Parathyroid adenoma (tissue), 2 donors: ENCODE measurements around the gene NBAS.
"Not testable (repeated sequence)": the region's sequence is repeated elsewhere in the genome, so short reads cannot be mapped to it uniquely, and the experiment has no call there.

Source experiments
- H2AFZ ChIP-seq: fragments of 300-600 bp; sonication (generic); one replicate; pipeline ENCODE4 v1.7.0; 2017; ENCODE audit warnings: antibody characterized with exemption, mild to moderate bottlenecking
- H3K27ac ChIP-seq: fragments of 300-600 bp; sonication (generic); one replicate; pipeline ENCODE4 v1.7.0; 2017
- H3K27me3 ChIP-seq: fragments of 300-600 bp; sonication (generic); one replicate; pipeline ENCODE4 v1.7.0; 2017; ENCODE audit warnings: low read length; ENCODE audit not compliant: control insufficient read depth, insufficient read depth
- H3K36me3 ChIP-seq: fragments of 300-600 bp; sonication (generic); one replicate; pipeline ENCODE4 v1.7.0; 2017; ENCODE audit warnings: low read length; ENCODE audit not compliant: control insufficient read depth, insufficient read depth
- H3K4me1 ChIP-seq: fragments of 300-600 bp; sonication (generic); one replicate; pipeline ENCODE4 v1.7.0; 2017; ENCODE audit warnings: control low read depth
- H3K4me2 ChIP-seq: fragments of 300-600 bp; sonication (generic); one replicate; pipeline ENCODE4 v1.7.0; 2017; ENCODE audit warnings: low read length
- H3K4me3 ChIP-seq: fragments of 300-600 bp; sonication (generic); one replicate; pipeline ENCODE4 v1.7.0; 2017; ENCODE audit warnings: low read depth, low read length
- H3K79me2 ChIP-seq: fragments of 300-600 bp; sonication (generic); one replicate; pipeline ENCODE4 v1.7.0; 2017; ENCODE audit warnings: control low read depth
- H3K9ac ChIP-seq: fragments of 300-600 bp; sonication (generic); one replicate; pipeline ENCODE4 v1.7.0; 2017; ENCODE audit warnings: mild to moderate bottlenecking
- H3K9me3 ChIP-seq: fragments of 300-600 bp; sonication (generic); one replicate; pipeline ENCODE4 v1.7.0; 2017; ENCODE audit warnings: low read length; ENCODE audit not compliant: control insufficient read depth
- CTCF ChIP-seq: fragments of 300-600 bp; sonication (generic); IDR thresholded peaks from one replicate; pipeline ENCODE4 v1.7.0; 2017; ENCODE audit warnings: antibody characterized with exemption, mild to moderate bottlenecking
- donor health status: primary hyperparathyroidism.

Gene NBAS

GRCh38 chr2:15259356-15259756 is 301.8 kb downstream of the NBAS start:
- Histone ChIP-seq H2AFZ (no peak overlapping the region), H3K36me3 (no peaks in the 10 kb centered on the region), H3K27me3 (no peaks in the 10 kb centered on the region), H3K4me2 (no peak overlapping the region), H3K9ac (no peak overlapping the region), H3K4me1 (no peaks in the 10 kb centered on the region), H3K79me2 (no peaks in the 10 kb centered on the region), H3K4me3 (no peak overlapping the region), H3K27ac (no peak overlapping the region), H3K9me3 (no peaks in the 10 kb centered on the region)
- TF ChIP-seq CTCF = no peak

- not testable (repeated sequence) for H3K9ac ChIP-seq, H3K4me1 ChIP-seq, H3K4me2 ChIP-seq, H3K27me3 ChIP-seq, H3K27ac ChIP-seq, H3K36me3 ChIP-seq, H3K9me3 ChIP-seq, H3K79me2 ChIP-seq, H3K4me3 ChIP-seq, H2AFZ ChIP-seq
These were observed 302.7 kb downstream of the NBAS start for GRCh38 chr2:15258385-15258784.

GRCh38 chr2:15253835-15254286 is 307.3 kb downstream of the NBAS start:
- Histone ChIP-seq H3K27me3 (no peaks in the 10 kb centered on the region), H3K4me2 (no peak overlapping the region), H3K27ac (no peak overlapping the region), H3K9ac (no peak overlapping the region), H3K79me2 (peaks cover 3% of the 10 kb centered on the region), H3K36me3 (no peaks in the 10 kb centered on the region), H3K9me3 (no peaks in the 10 kb centered on the region), H3K4me1 (no peaks in the 10 kb centered on the region), H2AFZ (no peak overlapping the region), H3K4me3 (no peak overlapping the region)
- TF ChIP-seq CTCF = no peak

- H3K9ac ChIP-seq = no peak overlapping the region
- H3K4me1 ChIP-seq = no peaks in the 10 kb centered on the region
- no peak overlapping the region for H2AFZ ChIP-seq
- no peaks in the 10 kb centered on the region for H3K27me3 ChIP-seq
- H3K9me3 ChIP-seq = no peaks in the 10 kb centered on the region
- H3K36me3 ChIP-seq = no peaks in the 10 kb centered on the region
- peaks cover 3% of the 10 kb centered on the region for H3K79me2 ChIP-seq
- no peak overlapping the region for H3K4me2 ChIP-seq
- H3K27ac ChIP-seq = no peak overlapping the region
- H3K4me3 ChIP-seq = no peak overlapping the region
- no peak for TF ChIP-seq CTCF
These were observed 307.9 kb downstream of the NBAS start for GRCh38 chr2:15253247-15253646.

GRCh38 chr2:15251753-15252152 is 309.4 kb downstream of the NBAS start:
- no peaks in the 10 kb centered on the region for H3K36me3 ChIP-seq

GRCh38 chr2:15250946-15251345 is 310.2 kb downstream of the NBAS start:
- not testable (repeated sequence) for H2AFZ ChIP-seq, H3K4me2 ChIP-seq, H3K9me3 ChIP-seq, H3K79me2 ChIP-seq, H3K4me3 ChIP-seq, H3K36me3 ChIP-seq, H3K27ac ChIP-seq, H3K27me3 ChIP-seq, H3K4me1 ChIP-seq, H3K9ac ChIP-seq

More at GRCh38 chr2:15251753-15252152, 309.4 kb downstream of the NBAS start:
- TF ChIP-seq CTCF = no peak
- Histone ChIP-seq H3K4me1 (no peaks in the 10 kb centered on the region), H3K27ac (no peak overlapping the region), H3K9ac (no peak overlapping the region), H3K4me3 (no peak overlapping the region), H2AFZ (no peak overlapping the region), H3K4me2 (no peak overlapping the region), H3K9me3 (no peaks in the 10 kb centered on the region), H3K79me2 (peaks cover 3% of the 10 kb centered on the region), H3K27me3 (no peaks in the 10 kb centered on the region)
